Tibial nerve (tissue), 4 donors: ENCODE results near the gene ATP8A1. TPM values are rescaled to one million over a fixed set of nuclear protein-coding genes. Genes with fewer than 3 reads are reported as not detected.

Source experiments
- DNase-seq, 2 donors: peaks; one replicate each; pipeline ENCODE4 v3.0.0-alpha.2; 2019; ENCODE audit warnings: low spot score in 2 of 2
- H3K27ac ChIP-seq, 4 donors: fragments of 200-600 bp; sonication (generic) in 3 of 4; one replicate each; pipeline ENCODE4 v1.5.1; 2017 to 2019; ENCODE audit warnings: mild to moderate bottlenecking in 1 of 4
- H3K27me3 ChIP-seq, 2 donors: fragments of 200-600 bp; sonication (generic) in 1 of 2; one replicate each; pipeline versions ENCODE4 v1.5.1 to v1.6.0; 2017 to 2019
- H3K36me3 ChIP-seq, 3 donors: fragments of 200-600 bp; sonication (generic); one replicate each; pipeline ENCODE4 v1.5.1; 2018 to 2019
- H3K4me1 ChIP-seq, 4 donors: fragments of 200-600 bp; sonication (generic) in 3 of 4; one replicate each; pipeline ENCODE4 v1.5.1; 2017 to 2019
- H3K4me3 ChIP-seq, 4 donors: fragments of 200-600 bp; sonication (generic) in 3 of 4; one replicate each; pipeline ENCODE4 v1.5.1; 2017 to 2019; ENCODE audit warnings: mild to moderate bottlenecking in 1 of 4, moderate library complexity in 1 of 4
- H3K9me3 ChIP-seq, 4 donors: fragments of 200-600 bp; sonication (generic) in 3 of 4; one replicate each; pipeline ENCODE4 v1.5.1; 2017 to 2019
- EP300 ChIP-seq, 2 donors: sonication (generic); formaldehyde crosslinking; IDR thresholded peaks; one replicate each; pipeline ENCODE4 v1.6.1; 2017; ENCODE audit warnings: antibody characterized with exemption in 2 of 2, mild to moderate bottlenecking in 1 of 2
- POLR2A ChIP-seq, 2 donors: fragments of 450-650 bp; IDR thresholded peaks; one replicate each; pipeline ENCODE4 v1.6.1; 2017; ENCODE audit warnings: antibody characterized with exemption in 2 of 2, mild to moderate bottlenecking in 2 of 2, moderate library complexity in 2 of 2
- WGBS, 2 donors: methylation state at CpG; one replicate each; pipeline ENCODE4 v1.1.5; 2018; 5-methylcytosine and 5-hydroxymethylcytosine counted together
- total RNA-seq, 4 donors: library from RNA; depleted of rRNA; stranded (reverse); fragments of >200 nt; gene quantifications; one replicate each; pipeline ENCODE4 v1.1.0, GENCODE V29; 2016
- TF ChIP-seq, protein P1 (sequence below), 5 experiments: fragments of 200-600 bp in 3 of 5; fragments of 450-650 bp in 2 of 5; sonication (generic) in 3 of 5; IDR thresholded peaks; one replicate each; pipeline ENCODE4 v1.5.1; 2016 to 2019; ENCODE audit warnings: antibody characterized with exemption in 5 of 5, mild to moderate bottlenecking in 3 of 5, moderate library complexity in 2 of 5

ATP8A1 gene
- total RNA-seq, 4 donors from 2014 or later: 57.9 to 79.7 (median 64.9) TPM

DNA sequence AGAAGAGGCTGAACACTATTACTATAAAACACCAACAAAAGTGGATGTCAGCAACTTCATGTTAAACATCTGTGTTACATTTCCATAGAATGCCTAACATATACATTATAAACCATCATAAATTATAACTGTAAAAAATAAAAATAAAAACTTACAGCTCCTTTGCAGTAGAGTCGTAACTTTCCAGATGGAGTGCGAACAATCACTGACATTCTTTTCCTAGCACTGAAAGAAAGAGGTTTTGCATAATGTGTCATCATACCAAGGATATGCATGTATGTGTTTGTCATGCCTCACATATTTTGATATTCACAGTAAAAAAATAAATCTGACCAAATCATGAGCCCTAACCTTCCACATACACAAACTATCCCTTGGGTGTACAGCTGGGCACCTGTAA, 113.1 kb downstream of the ATP8A1 start:
- WGBS, 2 donors: 57 to 65% methylated on average over 2 of the region's 2 CpGs
- no peak for DNase-seq
- H3K9me3 ChIP-seq: no peaks in the 10 kb centered on the region
- no peak overlapping the region for H3K27ac ChIP-seq
- peaks cover 0 to 28% (median 0%) of the 10 kb centered on the region in 3 donors for H3K36me3 ChIP-seq
- TF ChIP-seq POLR2A (IDR thresholded peaks at IDR 0.05) (no peak), EP300 (IDR thresholded peaks at IDR 0.05) (no peak)
- TF ChIP-seq, protein P1, sequence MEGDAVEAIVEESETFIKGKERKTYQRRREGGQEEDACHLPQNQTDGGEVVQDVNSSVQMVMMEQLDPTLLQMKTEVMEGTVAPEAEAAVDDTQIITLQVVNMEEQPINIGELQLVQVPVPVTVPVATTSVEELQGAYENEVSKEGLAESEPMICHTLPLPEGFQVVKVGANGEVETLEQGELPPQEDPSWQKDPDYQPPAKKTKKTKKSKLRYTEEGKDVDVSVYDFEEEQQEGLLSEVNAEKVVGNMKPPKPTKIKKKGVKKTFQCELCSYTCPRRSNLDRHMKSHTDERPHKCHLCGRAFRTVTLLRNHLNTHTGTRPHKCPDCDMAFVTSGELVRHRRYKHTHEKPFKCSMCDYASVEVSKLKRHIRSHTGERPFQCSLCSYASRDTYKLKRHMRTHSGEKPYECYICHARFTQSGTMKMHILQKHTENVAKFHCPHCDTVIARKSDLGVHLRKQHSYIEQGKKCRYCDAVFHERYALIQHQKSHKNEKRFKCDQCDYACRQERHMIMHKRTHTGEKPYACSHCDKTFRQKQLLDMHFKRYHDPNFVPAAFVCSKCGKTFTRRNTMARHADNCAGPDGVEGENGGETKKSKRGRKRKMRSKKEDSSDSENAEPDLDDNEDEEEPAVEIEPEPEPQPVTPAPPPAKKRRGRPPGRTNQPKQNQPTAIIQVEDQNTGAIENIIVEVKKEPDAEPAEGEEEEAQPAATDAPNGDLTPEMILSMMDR (IDR thresholded peaks at IDR 0.05): no peak
- H3K4me3 ChIP-seq: no peak overlapping the region
- H3K27me3 ChIP-seq: no peaks in the 10 kb centered on the region
- H3K4me1 ChIP-seq: no peaks in the 10 kb centered on the region

DNA sequence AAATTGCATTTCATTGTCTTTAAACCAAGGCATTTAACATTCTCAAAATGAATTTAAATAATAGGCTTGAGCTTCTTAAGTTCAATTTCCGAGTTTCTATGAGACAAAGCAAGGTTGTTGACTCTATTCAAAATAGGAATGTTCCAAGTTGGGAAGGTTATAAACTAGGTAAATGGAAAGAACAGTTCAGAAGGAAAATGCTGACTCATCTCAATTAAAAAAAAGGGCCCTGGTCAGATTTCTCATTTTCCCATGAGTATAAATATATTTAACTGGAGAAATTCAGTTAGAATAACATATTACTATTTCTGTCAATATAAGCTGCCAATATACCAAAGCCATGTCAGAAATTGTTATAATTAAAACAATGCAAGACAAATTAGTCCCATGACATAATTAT, 113.8 kb downstream of the ATP8A1 start:
- Histone ChIP-seq H3K4me3 (no peak overlapping the region), H3K9me3 (peaks cover 0 to 2% (median 0%) of the 10 kb centered on the region in 4 donors), H3K4me1 (no peaks in the 10 kb centered on the region), H3K36me3 (peaks cover 0 to 31% (median 0%) of the 10 kb centered on the region in 3 donors), H3K27ac (no peak overlapping the region), H3K27me3 (no peaks in the 10 kb centered on the region)
- no peak for DNase-seq
- TF ChIP-seq, protein P1 (IDR thresholded peaks at IDR 0.05): no peak
- no peak for TF ChIP-seq EP300 (IDR thresholded peaks at IDR 0.05)
- WGBS, 2 donors: 72 to 83% methylated on average over 1 of the region's 1 CpG

DNA sequence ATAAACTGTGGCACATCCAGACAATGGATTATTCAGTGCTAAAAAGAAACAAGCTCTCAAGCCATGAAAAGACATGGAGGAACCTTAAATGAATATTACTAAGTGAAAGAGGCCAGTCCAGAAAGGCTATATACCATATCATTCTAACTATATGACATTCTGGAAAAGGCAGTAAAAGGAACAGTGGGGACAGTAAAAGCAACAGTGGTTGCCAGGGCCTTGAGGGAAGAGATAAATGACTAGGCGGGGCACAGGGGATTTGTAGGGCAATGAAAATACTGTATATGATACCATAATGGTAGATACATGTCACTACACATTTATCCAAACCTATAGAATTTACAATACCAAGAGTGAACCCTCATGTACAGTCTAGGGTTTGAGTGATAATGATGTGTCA, 115.3 kb downstream of the ATP8A1 start:
- no peak for DNase-seq
- Histone ChIP-seq H3K27ac (no peak overlapping the region), H3K27me3 (no peaks in the 10 kb centered on the region), H3K4me1 (no peaks in the 10 kb centered on the region), H3K9me3 (peaks cover 0 to 2% (median 0%) of the 10 kb centered on the region in 4 donors), H3K36me3 (peaks cover 0 to 25% (median 0%) of the 10 kb centered on the region in 3 donors), H3K4me3 (no peak overlapping the region)
- 96 to 100% methylated on average over 1 of the region's 1 CpG for WGBS, 2 donors
- TF ChIP-seq EP300 (IDR thresholded peaks at IDR 0.05) (no peak), POLR2A (IDR thresholded peaks at IDR 0.05) (no peak)
- TF ChIP-seq, protein P1 (IDR thresholded peaks at IDR 0.05): no peak

DNA sequence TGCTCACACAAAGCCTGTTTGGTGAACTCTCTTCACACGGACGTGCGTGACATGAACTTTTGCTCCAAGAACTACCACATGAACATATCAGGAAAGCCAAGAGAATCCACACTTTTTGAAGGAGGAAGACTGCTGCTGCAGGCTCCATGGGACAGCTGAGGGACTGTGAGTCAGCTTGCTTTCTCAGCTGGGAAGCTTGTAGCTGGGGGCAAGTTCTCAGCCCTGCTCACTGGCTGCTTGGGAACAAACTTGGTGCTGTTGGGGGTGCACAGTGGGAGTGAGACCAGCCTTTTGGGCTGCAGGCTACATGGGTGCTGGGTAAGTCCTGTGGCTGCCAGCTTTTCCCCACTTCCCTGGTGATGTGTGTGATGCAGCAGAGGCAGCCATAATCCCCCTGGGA, 123.9 kb downstream of the ATP8A1 start:
- DNase-seq: no peak
- H3K9me3 ChIP-seq: no peaks in the 10 kb centered on the region
- peaks cover 0 to 34% (median 3%) of the 10 kb centered on the region in 3 donors for H3K36me3 ChIP-seq
- WGBS, 2 donors: 90 to 94% methylated on average over 3 of the region's 3 CpGs
- H3K4me1 ChIP-seq: no peaks in the 10 kb centered on the region
- H3K27me3 ChIP-seq: no peaks in the 10 kb centered on the region
- TF ChIP-seq EP300 (IDR thresholded peaks at IDR 0.05) (no peak), POLR2A (IDR thresholded peaks at IDR 0.05) (no peak)
- TF ChIP-seq, protein P1 (IDR thresholded peaks at IDR 0.05): no peak
- no peak overlapping the region for H3K27ac ChIP-seq
- H3K4me3 ChIP-seq: no peak overlapping the region

DNA sequence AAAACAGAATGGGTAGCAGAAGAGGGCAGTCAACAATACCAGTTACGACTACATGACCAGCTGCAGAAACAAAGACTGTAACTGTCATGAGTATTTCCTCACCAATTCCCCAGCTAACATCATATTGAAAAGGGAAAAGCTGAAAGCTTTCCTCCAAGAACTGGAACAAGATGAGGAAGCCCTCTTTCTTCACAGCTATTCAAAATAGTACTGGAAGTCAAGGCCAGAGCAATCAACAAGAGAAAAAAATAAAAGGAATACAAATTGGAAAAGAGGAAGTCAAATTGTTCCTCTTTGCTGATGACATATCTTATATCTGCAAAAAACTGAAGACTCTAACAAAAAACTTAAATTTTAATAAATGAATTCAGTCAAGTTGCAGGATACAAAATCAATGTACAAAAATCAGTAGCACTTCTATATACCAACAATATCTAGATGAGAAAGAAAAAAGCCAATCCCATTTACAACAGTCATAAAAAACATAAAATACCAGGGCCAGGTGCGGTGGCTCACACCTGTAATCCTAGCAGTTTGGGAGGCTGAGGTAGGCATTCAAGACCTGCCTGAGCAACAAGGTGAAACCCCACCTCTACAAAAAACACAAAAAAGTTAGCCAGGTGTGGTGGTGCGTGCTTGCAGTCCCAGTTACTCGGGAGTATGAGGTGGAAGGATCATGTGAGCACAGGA, 125.4 kb downstream of the ATP8A1 start:
- WGBS, 2 donors: 87 to 91% methylated on average over 4 of the region's 4 CpGs
- TF ChIP-seq, protein P1 (IDR thresholded peaks at IDR 0.05): no peak
- TF ChIP-seq POLR2A (IDR thresholded peaks at IDR 0.05) (no peak), EP300 (IDR thresholded peaks at IDR 0.05) (no peak)
- Histone ChIP-seq H3K9me3 (no peaks in the 10 kb centered on the region), H3K27ac (no peak overlapping the region), H3K27me3 (no peaks in the 10 kb centered on the region), H3K4me3 (no peak overlapping the region), H3K36me3 (peaks cover 0 to 34% (median 3%) of the 10 kb centered on the region in 3 donors), H3K4me1 (no peaks in the 10 kb centered on the region)
- no peak for DNase-seq
